HEK293 (cell line): Measurements from ENCODE around the gene TAS1R3.

Experiments
- CTCF ChIA-PET: fragments of 350-600 bp; formaldehyde crosslinking; extraction: SDS; loops from one replicate; lab custom pipeline; 2021; ENCODE audit warnings: antibody characterized with exemption; lab: Yijun Ruan, JAX
- POLR2A ChIA-PET: fragments of 300-600 bp; formaldehyde crosslinking; extraction: SDS; loops from one replicate; lab custom pipeline; 2020; ENCODE audit warnings: antibody characterized with exemption, inconsistent platforms; lab: Yijun Ruan, JAX
- H3K27ac ChIP-seq: fragments of 200-500 bp; sonication (Bioruptor generic); 2 replicates; pipeline ENCODE4 v1.5.1; 2014; ENCODE audit warnings: low read depth, low read length, control low read depth, inconsistent platforms; ENCODE audit errors: extremely low read depth
- H3K36me3 ChIP-seq, 2 experiments: fragments of 200-500 bp in 1 of 2; sonication (Bioruptor generic) in 1 of 2; 1 replicate in 1 of 2; 2 replicates in 1 of 2; pipeline ENCODE4 v1.5.1; 2014 to 2017; ENCODE audit warnings: inconsistent platforms in 2 of 2, low read length in 2 of 2; ENCODE audit not compliant: control insufficient read depth in 2 of 2, insufficient read depth in 1 of 2
- H3K4me1 ChIP-seq: fragments of 200-500 bp; sonication (Bioruptor generic); 2 replicates; pipeline ENCODE4 v1.5.1; 2014; ENCODE audit warnings: mild to moderate bottlenecking, low read length, inconsistent platforms; ENCODE audit not compliant: control insufficient read depth, insufficient read depth
- H3K4me3 ChIP-seq: 2 replicates; pipeline ENCODE4 v1.5.1; 2011; ENCODE audit warnings: low read depth, mild to moderate bottlenecking, control low read depth, low read length, moderate library complexity
- H3K9me3 ChIP-seq: fragments of 200-500 bp; sonication (Bioruptor generic); 2 replicates; pipeline ENCODE4 v1.5.1; 2014; ENCODE audit warnings: low read depth, low read length, inconsistent platforms; ENCODE audit not compliant: control insufficient read depth, insufficient read depth
- AEBP2 ChIP-seq: fragments of 450-650 bp; formaldehyde crosslinking; IDR thresholded peaks from 2 replicates; pipeline ENCODE4 v1.5.1; 2016; ENCODE audit warnings: missing biosample characterization, missing genetic modification characterization, borderline replicate concordance
- EGR2 ChIP-seq: fragments of 450-650 bp; formaldehyde crosslinking; IDR thresholded peaks from 2 replicates; pipeline ENCODE4 v1.5.1; 2016; ENCODE audit warnings: low read depth, missing biosample characterization, missing genetic modification characterization
- HIC1 ChIP-seq: fragments of 450-650 bp; formaldehyde crosslinking; IDR thresholded peaks from 2 replicates; pipeline ENCODE4 v1.5.1; 2016; ENCODE audit warnings: missing biosample characterization, missing genetic modification characterization
- OVOL3 ChIP-seq: fragments of 450-650 bp; formaldehyde crosslinking; IDR thresholded peaks from 2 replicates; pipeline ENCODE4 v1.5.1; 2016; ENCODE audit warnings: missing biosample characterization, missing genetic modification characterization
- TSHZ1 ChIP-seq: fragments of 450-650 bp; formaldehyde crosslinking; IDR thresholded peaks from 2 replicates; pipeline ENCODE4 v1.5.1; 2016; ENCODE audit warnings: missing biosample characterization, missing genetic modification characterization, borderline replicate concordance
- ZBTB49 ChIP-seq: fragments of 450-650 bp; formaldehyde crosslinking; IDR thresholded peaks from 2 replicates; pipeline ENCODE4 v1.5.1; 2016; ENCODE audit warnings: missing biosample characterization, missing genetic modification characterization, low read depth
- ZFHX2 ChIP-seq: fragments of 450-650 bp; formaldehyde crosslinking; conservative IDR thresholded peaks from 2 replicates; pipeline ENCODE4 v1.5.1; 2016; ENCODE audit warnings: missing biosample characterization, missing genetic modification characterization
- ZFP3 ChIP-seq: fragments of 450-650 bp; formaldehyde crosslinking; IDR thresholded peaks from 2 replicates; pipeline ENCODE4 v1.5.1; 2016; ENCODE audit warnings: low read depth, missing biosample characterization, missing genetic modification characterization
- ZNF133 ChIP-seq: fragments of 450-650 bp; formaldehyde crosslinking; IDR thresholded peaks from 2 replicates; pipeline ENCODE4 v1.5.1; 2016; ENCODE audit warnings: missing biosample characterization, missing genetic modification characterization
- ZNF174 ChIP-seq: fragments of 450-650 bp; formaldehyde crosslinking; IDR thresholded peaks from 2 replicates; pipeline ENCODE4 v1.5.0; 2017; ENCODE audit warnings: missing biosample characterization, mild to moderate bottlenecking, missing genetic modification characterization
- ZNF274 ChIP-seq, 2 experiments: fragments of 200-500 bp in 1 of 2; fragments of 450-650 bp in 1 of 2; sonication (Bioruptor generic) in 1 of 2; formaldehyde crosslinking in 1 of 2; IDR thresholded peaks; 2 replicates each; pipeline versions ENCODE4 v1.5.1 to v1.6.1; 2014 to 2016; ENCODE audit warnings: borderline replicate concordance in 1 of 2, inconsistent platforms in 1 of 2, low read length in 1 of 2, missing biosample characterization in 1 of 2, missing genetic modification characterization in 1 of 2
- ZSCAN30 ChIP-seq: fragments of 450-650 bp; IDR thresholded peaks from 2 replicates; pipeline ENCODE4 v1.5.1; 2018; ENCODE audit warnings: missing biosample characterization, mild to moderate bottlenecking, missing genetic modification characterization, moderate library complexity
- TF ChIP-seq, protein P1 (sequence below): fragments of 450-650 bp; formaldehyde crosslinking; IDR thresholded peaks from 2 replicates; pipeline ENCODE4 v1.5.1; 2017; ENCODE audit warnings: missing biosample characterization, missing genetic modification characterization
- TF ChIP-seq, protein P2 (sequence below): fragments of 450-650 bp; formaldehyde crosslinking; IDR thresholded peaks from 2 replicates; pipeline ENCODE4 v1.5.1; 2016; ENCODE audit warnings: missing biosample characterization, missing genetic modification characterization

TAS1R3 gene

DNA sequence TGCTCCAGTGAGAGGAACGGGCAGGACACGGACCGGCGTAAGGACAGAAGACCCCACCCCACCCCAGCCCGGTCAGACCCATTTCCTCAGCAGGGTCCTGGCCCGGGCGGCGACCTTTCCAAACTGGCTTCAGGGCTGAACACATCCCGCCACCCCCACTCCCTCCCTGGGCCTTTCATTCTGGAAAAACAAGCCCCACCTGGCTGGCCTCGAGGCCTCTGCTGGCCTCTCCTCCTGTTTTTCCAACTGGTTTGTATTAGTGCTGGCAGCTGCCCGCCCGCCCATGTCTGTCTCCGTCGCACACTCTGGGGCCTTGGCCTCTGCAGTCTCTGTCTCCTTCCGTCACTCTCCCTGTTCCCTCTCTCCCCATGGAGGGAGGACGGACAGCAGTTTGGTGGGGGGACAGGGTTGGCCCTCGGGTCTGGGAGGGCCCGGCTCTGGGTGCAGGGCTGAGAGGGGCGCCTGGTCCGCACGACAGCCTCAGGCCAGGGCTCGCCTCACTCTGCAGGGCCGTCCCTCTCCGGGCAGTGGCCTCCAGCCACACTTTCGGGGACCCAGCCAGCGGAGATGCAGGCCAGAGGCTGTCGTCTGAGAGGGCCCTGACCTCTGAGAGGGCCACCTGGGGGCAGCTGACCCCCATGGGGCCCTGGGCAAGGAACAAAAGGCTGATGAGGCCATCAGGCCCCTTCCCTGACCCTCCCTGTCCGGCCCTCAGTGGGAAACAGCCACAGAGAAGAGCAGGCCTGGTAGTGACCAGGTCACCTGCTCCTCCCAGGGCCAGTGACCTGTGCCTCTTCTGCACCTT lies 28.8 kb downstream of the TAS1R3 start:
- H3K9me3 ChIP-seq: no peaks in the 10 kb centered on the region
- ChIA-PET CTCF (interaction anchor here (0.5 kb wide), 1 partner anchor 8 kb away, joined by 3 read pairs; no protein-coding TSS in a partner anchor), POLR2A (no interaction called here)
- H3K4me3 ChIP-seq: no peak overlapping the region
- H3K4me1 ChIP-seq: no peaks in the 10 kb centered on the region
- no peak overlapping the region for H3K27ac ChIP-seq
- no peaks in the 10 kb centered on the region for H3K36me3 ChIP-seq
- TF ChIP-seq, protein P1, sequence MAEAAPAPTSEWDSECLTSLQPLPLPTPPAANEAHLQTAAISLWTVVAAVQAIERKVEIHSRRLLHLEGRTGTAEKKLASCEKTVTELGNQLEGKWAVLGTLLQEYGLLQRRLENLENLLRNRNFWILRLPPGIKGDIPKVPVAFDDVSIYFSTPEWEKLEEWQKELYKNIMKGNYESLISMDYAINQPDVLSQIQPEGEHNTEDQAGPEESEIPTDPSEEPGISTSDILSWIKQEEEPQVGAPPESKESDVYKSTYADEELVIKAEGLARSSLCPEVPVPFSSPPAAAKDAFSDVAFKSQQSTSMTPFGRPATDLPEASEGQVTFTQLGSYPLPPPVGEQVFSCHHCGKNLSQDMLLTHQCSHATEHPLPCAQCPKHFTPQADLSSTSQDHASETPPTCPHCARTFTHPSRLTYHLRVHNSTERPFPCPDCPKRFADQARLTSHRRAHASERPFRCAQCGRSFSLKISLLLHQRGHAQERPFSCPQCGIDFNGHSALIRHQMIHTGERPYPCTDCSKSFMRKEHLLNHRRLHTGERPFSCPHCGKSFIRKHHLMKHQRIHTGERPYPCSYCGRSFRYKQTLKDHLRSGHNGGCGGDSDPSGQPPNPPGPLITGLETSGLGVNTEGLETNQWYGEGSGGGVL: 0 out of 2 replicates have a peak, but pooled peaks have one; percentile 13
- peak; percentile 57 for TF ChIP-seq EGR2
- TF ChIP-seq ZSCAN30: no peak
- TF ChIP-seq TSHZ1: no peak
- no peak for TF ChIP-seq OVOL3 (tag by site-specific recombination)
- TF ChIP-seq ZBTB49 (tag by site-specific recombination): no peak
- TF ChIP-seq HIC1 (tag by site-specific recombination): no peak
- no peak for TF ChIP-seq ZFP3 (tag by site-specific recombination)
- peak; percentile 34; the same call in 1 of the 2 replicates for TF ChIP-seq ZFHX2 (tag by site-specific recombination)
- TF ChIP-seq ZNF174 (tag by site-specific recombination): no peak
- no peak for TF ChIP-seq ZNF133 (tag by site-specific recombination)
- TF ChIP-seq AEBP2 (tag by site-specific recombination): no peak
- no peak for TF ChIP-seq ZNF274 (IDR thresholded peaks at IDR 0.05; ENCODE audit: low read length)
- TF ChIP-seq ZNF274 (tag by site-specific recombination; IDR thresholded peaks at IDR 0.05; ENCODE audit: borderline replicate concordance): no peak
- TF ChIP-seq, protein P2, sequence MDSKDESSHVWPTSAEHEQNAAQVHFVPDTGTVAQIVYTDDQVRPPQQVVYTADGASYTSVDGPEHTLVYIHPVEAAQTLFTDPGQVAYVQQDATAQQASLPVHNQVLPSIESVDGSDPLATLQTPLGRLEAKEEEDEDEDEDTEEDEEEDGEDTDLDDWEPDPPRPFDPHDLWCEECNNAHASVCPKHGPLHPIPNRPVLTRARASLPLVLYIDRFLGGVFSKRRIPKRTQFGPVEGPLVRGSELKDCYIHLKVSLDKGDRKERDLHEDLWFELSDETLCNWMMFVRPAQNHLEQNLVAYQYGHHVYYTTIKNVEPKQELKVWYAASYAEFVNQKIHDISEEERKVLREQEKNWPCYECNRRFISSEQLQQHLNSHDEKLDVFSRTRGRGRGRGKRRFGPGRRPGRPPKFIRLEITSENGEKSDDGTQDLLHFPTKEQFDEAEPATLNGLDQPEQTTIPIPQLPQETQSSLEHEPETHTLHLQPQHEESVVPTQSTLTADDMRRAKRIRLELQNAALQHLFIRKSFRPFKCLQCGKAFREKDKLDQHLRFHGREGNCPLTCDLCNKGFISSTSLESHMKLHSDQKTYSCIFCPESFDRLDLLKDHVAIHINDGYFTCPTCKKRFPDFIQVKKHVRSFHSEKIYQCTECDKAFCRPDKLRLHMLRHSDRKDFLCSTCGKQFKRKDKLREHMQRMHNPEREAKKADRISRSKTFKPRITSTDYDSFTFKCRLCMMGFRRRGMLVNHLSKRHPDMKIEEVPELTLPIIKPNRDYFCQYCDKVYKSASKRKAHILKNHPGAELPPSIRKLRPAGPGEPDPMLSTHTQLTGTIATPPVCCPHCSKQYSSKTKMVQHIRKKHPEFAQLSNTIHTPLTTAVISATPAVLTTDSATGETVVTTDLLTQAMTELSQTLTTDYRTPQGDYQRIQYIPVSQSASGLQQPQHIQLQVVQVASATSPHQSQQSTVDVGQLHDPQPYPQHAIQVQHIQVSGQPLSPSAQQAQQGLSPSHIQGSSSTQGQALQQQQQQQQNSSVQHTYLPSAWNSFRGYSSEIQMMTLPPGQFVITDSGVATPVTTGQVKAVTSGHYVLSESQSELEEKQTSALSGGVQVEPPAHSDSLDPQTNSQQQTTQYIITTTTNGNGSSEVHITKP (tag by site-specific recombination): no peak
